DOHH2 (cell line): Measurements from ENCODE around the gene RRP1B.

Source experiments
- EZH2phosphoT487 ChIP-seq: fragments of 200-600 bp; sonication (generic); IDR thresholded peaks from 2 replicates; pipeline ENCODE4 v1.6.1; 2017; ENCODE audit warnings: borderline replicate concordance, mild to moderate bottlenecking, antibody characterized with exemption, low read length, moderate library complexity, mixed read lengths
- TF ChIP-seq, protein P1 (sequence below): fragments of 200-600 bp; sonication (generic); IDR thresholded peaks from one replicate; pipeline ENCODE4 v1.5.1; 2014; ENCODE audit warnings: antibody characterized with exemption, mild to moderate bottlenecking, low read depth, low read length; ENCODE audit not compliant: poor library complexity, severe bottlenecking

DNA sequence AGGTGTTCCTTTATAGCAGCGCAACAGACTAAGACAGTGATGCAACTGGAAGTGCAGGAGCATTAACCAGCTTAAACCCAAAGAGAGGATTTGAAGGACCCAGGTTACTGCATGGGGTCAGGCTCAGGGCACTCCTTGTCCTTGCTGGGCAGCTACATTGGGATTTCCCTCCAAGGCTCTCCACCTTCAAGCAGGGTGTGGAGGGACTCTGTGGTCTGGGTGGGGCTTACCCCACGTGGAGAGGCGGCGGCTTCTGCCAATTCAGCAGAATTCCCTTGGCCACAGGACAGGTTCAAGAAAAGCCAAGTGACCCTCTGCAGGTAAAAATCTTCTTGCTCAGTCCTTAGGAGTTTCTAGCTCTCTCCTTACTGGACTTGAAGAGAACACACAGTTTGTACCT is 6.5 kb downstream of the RRP1B start:
- TF ChIP-seq, protein P1, sequence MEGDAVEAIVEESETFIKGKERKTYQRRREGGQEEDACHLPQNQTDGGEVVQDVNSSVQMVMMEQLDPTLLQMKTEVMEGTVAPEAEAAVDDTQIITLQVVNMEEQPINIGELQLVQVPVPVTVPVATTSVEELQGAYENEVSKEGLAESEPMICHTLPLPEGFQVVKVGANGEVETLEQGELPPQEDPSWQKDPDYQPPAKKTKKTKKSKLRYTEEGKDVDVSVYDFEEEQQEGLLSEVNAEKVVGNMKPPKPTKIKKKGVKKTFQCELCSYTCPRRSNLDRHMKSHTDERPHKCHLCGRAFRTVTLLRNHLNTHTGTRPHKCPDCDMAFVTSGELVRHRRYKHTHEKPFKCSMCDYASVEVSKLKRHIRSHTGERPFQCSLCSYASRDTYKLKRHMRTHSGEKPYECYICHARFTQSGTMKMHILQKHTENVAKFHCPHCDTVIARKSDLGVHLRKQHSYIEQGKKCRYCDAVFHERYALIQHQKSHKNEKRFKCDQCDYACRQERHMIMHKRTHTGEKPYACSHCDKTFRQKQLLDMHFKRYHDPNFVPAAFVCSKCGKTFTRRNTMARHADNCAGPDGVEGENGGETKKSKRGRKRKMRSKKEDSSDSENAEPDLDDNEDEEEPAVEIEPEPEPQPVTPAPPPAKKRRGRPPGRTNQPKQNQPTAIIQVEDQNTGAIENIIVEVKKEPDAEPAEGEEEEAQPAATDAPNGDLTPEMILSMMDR: no peak
- no peak for TF ChIP-seq EZH2phosphoT487
